Measurements from ENCODE around the gene NDNF.

NDNF gene

GRCh38 chr4:121070274-121070673 is 2.1 kb downstream of the NDNF start:
- no peaks in the 10 kb centered on the region for H3K36me3 ChIP-seq (ENCODE audit: control insufficient read depth, insufficient read depth, low read length)
- no peak overlapping the region for H3K4me3 ChIP-seq (ENCODE audit: low read length)
- H3K9ac ChIP-seq (ENCODE audit: low read length), result no peak overlapping the region
- H3K4me1 ChIP-seq (ENCODE audit: control insufficient read depth, insufficient read depth, low read length), result peaks cover 25% of the 10 kb centered on the region
- peaks cover 40% of the 10 kb centered on the region for H3K27me3 ChIP-seq (ENCODE audit: control insufficient read depth, insufficient read depth, low read length)
- H3K9me3 ChIP-seq (ENCODE audit: control insufficient read depth, low read length), result no peaks in the 10 kb centered on the region

DNA sequence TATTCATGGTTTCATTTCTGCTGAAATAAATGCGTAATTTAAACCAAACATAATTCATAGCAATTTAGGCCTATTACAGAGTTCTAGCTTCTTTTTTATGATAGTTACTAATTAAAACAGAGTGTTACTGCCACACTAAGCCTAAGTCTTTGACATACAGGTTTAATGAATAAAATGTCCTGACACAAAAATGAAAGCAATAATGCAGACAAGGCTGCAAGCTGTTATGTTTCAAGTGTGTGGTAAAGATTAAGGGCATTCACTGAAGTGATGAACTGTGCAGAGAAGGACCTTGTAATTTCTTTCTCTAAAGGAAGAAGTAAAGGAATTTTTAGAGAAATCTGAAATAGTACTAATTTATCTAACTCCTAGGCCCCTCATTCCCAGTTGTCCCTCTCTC is 2.9 kb downstream of the NDNF start:
- H3K27me3 ChIP-seq (ENCODE audit: control insufficient read depth, insufficient read depth, low read length), result peaks cover 35% of the 10 kb centered on the region
- no peak overlapping the region for H3K4me3 ChIP-seq (ENCODE audit: low read length)

DNA sequence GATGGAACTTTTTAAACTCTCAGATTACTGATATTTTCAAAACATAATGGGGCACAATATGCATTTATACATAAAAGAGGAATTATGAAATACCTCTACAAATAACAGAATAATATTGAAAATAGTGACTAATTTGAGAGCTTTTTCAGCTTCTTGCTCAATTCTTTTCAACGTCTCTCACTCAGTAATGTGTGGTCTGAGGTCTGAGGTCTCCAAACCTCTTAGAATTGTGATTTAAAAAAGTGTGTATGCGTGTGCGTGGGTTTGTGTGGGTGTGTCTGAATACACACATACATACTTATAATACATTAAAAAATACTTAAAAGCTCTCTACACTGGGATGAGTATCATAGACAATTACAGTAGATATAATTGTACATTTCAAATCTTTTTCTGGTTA is 7.9 kb downstream of the NDNF start:
- Histone ChIP-seq H3K4me3 (ENCODE audit: low read length) (no peak overlapping the region), H3K36me3 (ENCODE audit: control insufficient read depth, insufficient read depth, low read length) (no peaks in the 10 kb centered on the region), H3K27me3 (ENCODE audit: control insufficient read depth, insufficient read depth, low read length) (peaks cover 3% of the 10 kb centered on the region), H3K9me3 (ENCODE audit: control insufficient read depth, low read length) (no peaks in the 10 kb centered on the region), H3K9ac (ENCODE audit: low read length) (no peak overlapping the region), H3K4me1 (ENCODE audit: control insufficient read depth, insufficient read depth, low read length) (no peaks in the 10 kb centered on the region)

More for the DNA sequence above, 2.9 kb downstream of the NDNF start:
- Histone ChIP-seq H3K4me1 (ENCODE audit: control insufficient read depth, insufficient read depth, low read length) (peaks cover 25% of the 10 kb centered on the region), H3K36me3 (ENCODE audit: control insufficient read depth, insufficient read depth, low read length) (no peaks in the 10 kb centered on the region), H3K9me3 (ENCODE audit: control insufficient read depth, low read length) (no peaks in the 10 kb centered on the region), H3K9ac (ENCODE audit: low read length) (no peak overlapping the region)

GRCh38 chr4:121062521-121062920 is 9.8 kb downstream of the NDNF start:
- H3K36me3 ChIP-seq (ENCODE audit: control insufficient read depth, insufficient read depth, low read length), result no peaks in the 10 kb centered on the region
- peaks cover 3% of the 10 kb centered on the region for H3K27me3 ChIP-seq (ENCODE audit: control insufficient read depth, insufficient read depth, low read length)
- no peak overlapping the region for H3K9ac ChIP-seq (ENCODE audit: low read length)
- H3K4me1 ChIP-seq (ENCODE audit: control insufficient read depth, insufficient read depth, low read length), result no peaks in the 10 kb centered on the region
- H3K4me3 ChIP-seq (ENCODE audit: low read length), result no peak overlapping the region
- no peaks in the 10 kb centered on the region for H3K9me3 ChIP-seq (ENCODE audit: control insufficient read depth, low read length)

DNA sequence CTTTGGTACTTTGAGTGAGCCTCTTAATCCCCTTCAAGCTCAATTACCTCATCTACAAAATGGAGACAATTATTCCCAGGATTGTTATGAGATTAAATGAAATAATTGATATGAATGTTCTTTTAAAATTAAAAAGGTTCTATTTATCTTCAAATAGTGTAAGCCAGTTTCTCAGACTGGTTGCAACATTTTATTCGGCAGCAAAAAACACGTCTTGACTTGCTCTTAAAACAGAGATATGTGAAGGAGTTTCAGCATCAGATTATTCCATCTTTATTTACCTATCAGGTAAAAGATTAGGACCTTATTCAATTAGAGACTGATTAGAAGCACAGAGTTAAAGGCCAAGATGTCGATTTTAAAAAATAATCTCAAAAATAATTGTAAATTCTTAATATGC is 10.5 kb downstream of the NDNF start:
- no peak overlapping the region for H3K4me3 ChIP-seq (ENCODE audit: low read length)
- H3K4me1 ChIP-seq (ENCODE audit: control insufficient read depth, insufficient read depth, low read length), result no peaks in the 10 kb centered on the region
- H3K9ac ChIP-seq (ENCODE audit: low read length), result no peak overlapping the region

GRCh38 chr4:121061215-121061614 is 11.1 kb downstream of the NDNF start:
- Histone ChIP-seq H3K4me1 (ENCODE audit: control insufficient read depth, insufficient read depth, low read length) (no peaks in the 10 kb centered on the region), H3K9me3 (ENCODE audit: control insufficient read depth, low read length) (no peaks in the 10 kb centered on the region), H3K9ac (ENCODE audit: low read length) (no peak overlapping the region), H3K27me3 (ENCODE audit: control insufficient read depth, insufficient read depth, low read length) (peaks cover 3% of the 10 kb centered on the region), H3K4me3 (ENCODE audit: low read length) (no peak overlapping the region), H3K36me3 (ENCODE audit: control insufficient read depth, insufficient read depth, low read length) (no peaks in the 10 kb centered on the region)

More for the DNA sequence above, 10.5 kb downstream of the NDNF start:
- no peaks in the 10 kb centered on the region for H3K9me3 ChIP-seq (ENCODE audit: control insufficient read depth, low read length)
- H3K36me3 ChIP-seq (ENCODE audit: control insufficient read depth, insufficient read depth, low read length), result no peaks in the 10 kb centered on the region
- H3K27me3 ChIP-seq (ENCODE audit: control insufficient read depth, insufficient read depth, low read length), result peaks cover 3% of the 10 kb centered on the region

DNA sequence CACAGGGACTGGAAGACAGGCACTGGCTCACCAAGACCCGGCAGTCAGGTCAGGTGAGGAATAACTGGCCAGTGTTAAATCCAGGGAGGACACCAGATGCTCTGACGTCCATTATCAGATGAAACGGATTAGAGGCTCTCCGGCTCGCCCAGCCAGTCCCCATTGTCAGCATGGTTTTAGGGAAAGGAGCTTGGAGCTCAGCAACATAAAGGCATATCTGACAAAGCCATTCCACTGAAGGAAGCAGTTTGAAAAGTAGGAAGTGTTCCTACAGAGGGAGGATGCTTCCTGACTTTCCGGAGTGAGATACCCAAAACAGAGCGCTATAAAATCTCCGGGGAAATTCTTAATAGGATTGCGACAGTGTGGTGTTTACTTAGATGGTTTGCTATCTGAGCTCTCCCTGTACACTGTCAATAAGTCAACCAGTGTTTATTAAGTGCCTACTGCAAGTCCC is 14.8 kb downstream of the NDNF start:
- no peak overlapping the region for H3K4me3 ChIP-seq (ENCODE audit: low read length)
- no peaks in the 10 kb centered on the region for H3K9me3 ChIP-seq (ENCODE audit: control insufficient read depth, low read length)
- no peaks in the 10 kb centered on the region for H3K36me3 ChIP-seq (ENCODE audit: control insufficient read depth, insufficient read depth, low read length)
- H3K27me3 ChIP-seq (ENCODE audit: control insufficient read depth, insufficient read depth, low read length), result no peaks in the 10 kb centered on the region
- H3K9ac ChIP-seq (ENCODE audit: low read length), result no peak overlapping the region
- H3K4me1 ChIP-seq (ENCODE audit: control insufficient read depth, insufficient read depth, low read length), result peaks cover 5% of the 10 kb centered on the region

DNA sequence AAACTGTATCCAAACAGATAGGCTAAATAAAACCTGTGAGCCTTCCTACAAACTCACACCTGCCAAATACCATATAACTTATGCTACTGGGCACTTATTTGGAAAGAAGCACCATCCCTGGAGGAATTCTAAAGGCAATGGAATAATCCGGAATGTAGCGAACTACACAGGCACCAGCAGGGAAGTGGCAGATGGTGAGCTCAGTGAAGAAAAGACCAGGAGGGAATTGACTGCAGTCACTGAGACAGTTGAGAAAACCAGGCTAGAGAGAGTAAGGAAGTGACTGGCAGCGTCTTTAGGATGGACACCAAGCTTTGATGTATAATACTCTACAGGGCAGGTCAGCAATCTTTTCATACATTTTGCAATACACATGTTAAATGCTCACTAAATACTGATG is 16.3 kb downstream of the NDNF start:
- Histone ChIP-seq H3K9me3 (ENCODE audit: control insufficient read depth, low read length) (no peaks in the 10 kb centered on the region), H3K9ac (ENCODE audit: low read length) (no peak overlapping the region), H3K27me3 (ENCODE audit: control insufficient read depth, insufficient read depth, low read length) (no peaks in the 10 kb centered on the region), H3K4me1 (ENCODE audit: control insufficient read depth, insufficient read depth, low read length) (peaks cover 5% of the 10 kb centered on the region), H3K36me3 (ENCODE audit: control insufficient read depth, insufficient read depth, low read length) (no peaks in the 10 kb centered on the region), H3K4me3 (ENCODE audit: low read length) (no peak overlapping the region)

- peaks cover 12% of the 10 kb centered on the region for H3K4me1 ChIP-seq (ENCODE audit: control insufficient read depth, insufficient read depth, low read length)
- H3K4me3 ChIP-seq (ENCODE audit: low read length), result no peak overlapping the region
- no peaks in the 10 kb centered on the region for H3K9me3 ChIP-seq (ENCODE audit: control insufficient read depth, low read length)
- no peaks in the 10 kb centered on the region for H3K27me3 ChIP-seq (ENCODE audit: control insufficient read depth, insufficient read depth, low read length)
- H3K9ac ChIP-seq (ENCODE audit: low read length), result no peak overlapping the region
- no peaks in the 10 kb centered on the region for H3K36me3 ChIP-seq (ENCODE audit: control insufficient read depth, insufficient read depth, low read length)
These were observed 18.0 kb downstream of the NDNF start for GRCh38 chr4:121054373-121054772.

GRCh38 chr4:121053601-121054143 is 18.7 kb downstream of the NDNF start:
- Histone ChIP-seq H3K9me3 (ENCODE audit: control insufficient read depth, low read length) (no peaks in the 10 kb centered on the region), H3K4me3 (ENCODE audit: low read length) (no peak overlapping the region), H3K4me1 (ENCODE audit: control insufficient read depth, insufficient read depth, low read length) (peaks cover 16% of the 10 kb centered on the region), H3K9ac (ENCODE audit: low read length) (no peak overlapping the region), H3K27me3 (ENCODE audit: control insufficient read depth, insufficient read depth, low read length) (no peaks in the 10 kb centered on the region), H3K36me3 (ENCODE audit: control insufficient read depth, insufficient read depth, low read length) (no peaks in the 10 kb centered on the region)

GRCh38 chr4:121050300-121050699 is 22.0 kb downstream of the NDNF start:
- Histone ChIP-seq H3K9ac (ENCODE audit: low read length) (no peak overlapping the region), H3K27me3 (ENCODE audit: control insufficient read depth, insufficient read depth, low read length) (no peaks in the 10 kb centered on the region), H3K9me3 (ENCODE audit: control insufficient read depth, low read length) (no peaks in the 10 kb centered on the region)

GRCh38 chr4:121049072-121049599 is 23.2 kb downstream of the NDNF start:
- Histone ChIP-seq H3K4me1 (ENCODE audit: control insufficient read depth, insufficient read depth, low read length) (peaks cover 16% of the 10 kb centered on the region), H3K4me3 (ENCODE audit: low read length) (no peak overlapping the region), H3K9ac (ENCODE audit: low read length) (no peak overlapping the region)

More at GRCh38 chr4:121050300-121050699, 22.0 kb downstream of the NDNF start:
- Histone ChIP-seq H3K4me3 (ENCODE audit: low read length) (no peak overlapping the region), H3K36me3 (ENCODE audit: control insufficient read depth, insufficient read depth, low read length) (no peaks in the 10 kb centered on the region), H3K4me1 (ENCODE audit: control insufficient read depth, insufficient read depth, low read length) (peaks cover 16% of the 10 kb centered on the region)

DNA sequence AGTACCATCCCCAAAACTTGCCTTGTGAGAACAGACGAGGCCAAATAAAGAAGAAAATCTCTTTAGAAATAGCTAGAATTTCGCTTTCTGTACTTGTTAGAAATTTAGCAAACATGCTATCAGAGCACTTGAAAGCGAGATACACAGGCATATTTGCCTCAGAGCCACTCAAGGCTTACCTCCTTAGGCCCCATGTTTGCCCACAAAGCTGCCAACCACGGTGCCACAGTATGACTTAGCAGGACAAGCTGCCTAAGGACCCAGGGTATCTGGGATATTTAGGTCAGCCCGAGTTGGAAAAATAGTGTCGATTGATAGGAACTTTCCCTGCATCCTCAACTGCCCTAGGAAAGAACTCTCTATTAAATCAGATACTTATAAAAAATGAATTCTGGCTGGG is 24.2 kb downstream of the NDNF start:
- no peak overlapping the region for H3K4me3 ChIP-seq (ENCODE audit: low read length)
- no peaks in the 10 kb centered on the region for H3K36me3 ChIP-seq (ENCODE audit: control insufficient read depth, insufficient read depth, low read length)
- H3K9ac ChIP-seq (ENCODE audit: low read length), result no peak overlapping the region
- H3K27me3 ChIP-seq (ENCODE audit: control insufficient read depth, insufficient read depth, low read length), result no peaks in the 10 kb centered on the region
- peaks cover 16% of the 10 kb centered on the region for H3K4me1 ChIP-seq (ENCODE audit: control insufficient read depth, insufficient read depth, low read length)
- H3K9me3 ChIP-seq (ENCODE audit: control insufficient read depth, low read length), result no peaks in the 10 kb centered on the region

More at GRCh38 chr4:121049072-121049599, 23.2 kb downstream of the NDNF start:
- Histone ChIP-seq H3K27me3 (ENCODE audit: control insufficient read depth, insufficient read depth, low read length) (no peaks in the 10 kb centered on the region), H3K36me3 (ENCODE audit: control insufficient read depth, insufficient read depth, low read length) (no peaks in the 10 kb centered on the region), H3K9me3 (ENCODE audit: control insufficient read depth, low read length) (no peaks in the 10 kb centered on the region)

Data from mucosa of stomach (tissue), 1 donor.